HG03175 (cell line): ENCODE measurements around the gene CHD1L.
"Not testable (repeated sequence)": the region's sequence is repeated elsewhere in the genome, so short reads cannot be mapped to it uniquely, and the experiment has no call there.

ENCODE experiments used
- ATAC-seq: cut with Tn5 transposase; IDR thresholded peaks from one replicate; pipeline ENCODE4 v1.9.1; 2021; ENCODE audit warnings: mild to moderate bottlenecking, moderate library complexity; ENCODE audit not compliant: unreplicated experiment

CHD1L gene

GRCh38 chr1:147242449-147243227 is at the start of gene CHD1L:
TSS of gene CHD1L (plus strand) at chr1:147242684. CDS start at chr1:147242704, 20 bp downstream.
- peak; percentile 85 for ATAC-seq

DNA sequence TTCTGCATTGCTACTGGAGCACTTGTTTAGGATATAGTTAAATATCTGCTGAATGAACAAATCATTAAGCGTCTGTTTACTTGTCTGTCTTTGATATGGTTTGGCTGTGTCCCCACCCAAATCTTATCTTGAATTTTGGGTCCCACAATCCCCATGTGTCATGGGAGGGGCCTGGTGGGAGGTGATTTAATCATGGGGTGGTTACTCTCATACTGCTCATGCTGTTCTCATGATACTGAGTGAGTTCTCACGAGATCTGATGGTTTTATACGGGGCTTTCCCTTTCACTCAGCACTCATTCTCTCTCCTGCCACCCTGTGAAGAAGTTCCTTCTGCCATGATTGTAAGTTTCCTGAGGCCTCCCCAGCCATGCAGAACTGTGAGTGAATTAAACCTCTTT is 45.2 kb upstream of the CHD1L start:
- not testable (repeated sequence) for ATAC-seq

- no peak for ATAC-seq
Measured at GRCh38 chr1:147201276-147201675, 41.2 kb upstream of the CHD1L start.

DNA sequence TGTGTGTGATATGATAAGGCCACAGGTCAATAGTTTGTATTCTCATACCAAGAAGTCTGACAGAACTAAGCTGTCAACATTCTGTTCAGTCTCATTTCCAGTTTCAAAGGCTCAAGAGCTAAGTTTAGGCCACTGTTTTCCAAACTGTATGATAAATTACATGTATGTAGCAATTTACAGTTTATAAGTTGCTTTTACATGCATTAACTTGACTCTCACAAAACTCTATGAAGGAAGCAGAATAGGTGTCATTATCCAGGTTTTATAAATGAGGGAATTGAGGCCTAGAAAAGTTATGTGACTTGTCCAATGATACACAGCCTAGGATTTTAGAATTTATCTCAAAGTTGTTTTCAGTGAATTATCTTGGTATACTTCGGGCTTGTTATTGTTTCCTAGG is 40.7 kb upstream of the CHD1L start:
- no peak for ATAC-seq

DNA sequence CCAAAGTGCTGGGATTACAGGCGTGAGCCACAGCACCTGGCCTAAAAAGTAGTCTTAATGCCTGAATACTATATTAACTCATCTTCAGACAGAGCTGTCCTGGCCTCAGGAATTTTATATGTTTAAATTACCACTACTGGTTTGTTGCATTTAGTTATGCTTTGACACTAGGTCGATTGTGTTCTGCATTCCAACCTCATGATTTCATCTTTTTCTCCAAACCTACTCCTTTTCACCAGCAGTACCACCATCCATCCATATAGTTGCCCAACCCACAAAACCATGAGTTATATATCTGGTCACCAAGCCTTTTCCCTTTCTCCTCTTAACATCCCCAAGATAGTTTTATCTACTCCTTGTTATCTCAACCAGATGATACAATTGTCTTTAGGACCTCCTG is 39.9 kb upstream of the CHD1L start:
- ATAC-seq, result no peak

GRCh38 chr1:147204080-147204479 is 38.4 kb upstream of the CHD1L start:
- no peak for ATAC-seq

GRCh38 chr1:147207192-147207591 is 35.3 kb upstream of the CHD1L start:
- ATAC-seq, result no peak

DNA sequence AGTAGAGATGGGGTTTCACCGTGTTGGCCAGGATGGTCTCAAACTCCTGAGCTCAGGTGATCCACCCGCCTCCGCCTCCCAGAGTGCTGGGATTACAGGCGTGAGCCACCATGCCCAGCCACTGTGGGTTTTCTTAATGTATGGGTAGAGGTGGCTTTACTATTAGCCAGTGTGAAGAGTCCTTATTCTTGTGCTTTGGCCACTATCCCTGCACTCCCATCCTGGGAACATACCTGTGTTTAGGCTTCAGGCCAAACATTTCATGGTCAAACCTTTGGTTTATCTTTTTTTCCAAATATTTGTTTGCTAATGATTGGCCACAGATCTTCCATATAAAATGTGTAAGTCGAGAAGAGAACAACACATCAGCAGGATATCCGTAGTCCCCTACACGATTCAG is 33.9 kb upstream of the CHD1L start:
- no peak for ATAC-seq

GRCh38 chr1:147209825-147210821 is 32.4 kb upstream of the CHD1L start:
- no peak for ATAC-seq

DNA sequence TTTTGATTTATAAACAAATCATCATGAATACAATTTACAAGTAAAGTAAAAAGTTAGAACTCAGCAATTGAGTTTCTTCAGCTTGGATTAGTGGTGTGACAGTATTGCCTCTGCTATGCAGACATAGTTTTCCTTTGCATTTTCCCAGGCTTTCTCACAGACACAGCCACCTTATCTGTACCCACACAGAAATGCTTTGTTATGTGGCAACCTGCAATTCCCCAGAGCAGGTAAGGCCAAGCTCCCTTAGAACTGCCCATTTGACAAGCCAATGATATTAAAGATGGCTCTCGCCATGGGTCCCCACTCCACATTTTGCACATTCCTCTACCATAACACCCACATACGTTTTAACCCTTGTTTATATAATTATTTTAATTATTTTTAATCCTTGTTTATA is 31.5 kb upstream of the CHD1L start:
- no peak for ATAC-seq

DNA sequence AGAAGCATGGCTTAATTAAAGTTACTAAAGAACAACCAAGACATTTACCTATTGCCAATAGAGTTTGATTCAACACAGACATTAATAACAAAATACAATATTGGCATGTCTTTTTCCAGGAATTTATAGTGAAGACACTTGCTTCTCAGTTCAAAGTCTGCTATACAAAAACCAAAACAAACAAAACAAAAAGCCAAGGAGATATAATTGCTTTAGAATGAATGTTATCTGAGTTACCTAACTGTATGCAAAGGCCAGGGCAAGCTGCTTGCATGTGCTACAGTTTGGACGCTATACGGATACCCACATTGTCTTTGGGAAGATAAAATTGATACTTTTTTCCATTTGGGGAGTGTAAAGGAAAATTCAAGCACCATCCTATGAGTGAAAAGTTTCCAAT is 30.9 kb upstream of the CHD1L start:
- no peak for ATAC-seq

DNA sequence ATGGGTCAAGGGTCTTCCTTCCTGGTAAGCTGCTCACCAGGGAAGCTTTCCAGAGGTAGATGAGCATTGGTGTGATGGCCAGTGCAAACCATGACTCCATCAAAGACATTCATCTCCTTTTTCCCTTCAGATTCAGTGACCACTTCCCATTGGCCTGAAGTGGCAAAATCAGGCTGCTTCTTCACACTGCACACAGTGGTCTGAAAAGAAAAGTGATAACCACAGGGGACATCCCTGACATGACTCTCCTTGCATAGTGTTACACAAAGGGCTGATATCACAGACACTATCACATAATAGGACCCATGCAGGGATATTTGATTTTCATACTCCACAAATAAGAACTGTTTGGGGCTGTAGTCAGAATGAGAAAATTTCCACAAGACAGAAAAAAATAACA is 29.2 kb upstream of the CHD1L start:
- ATAC-seq, result no peak

DNA sequence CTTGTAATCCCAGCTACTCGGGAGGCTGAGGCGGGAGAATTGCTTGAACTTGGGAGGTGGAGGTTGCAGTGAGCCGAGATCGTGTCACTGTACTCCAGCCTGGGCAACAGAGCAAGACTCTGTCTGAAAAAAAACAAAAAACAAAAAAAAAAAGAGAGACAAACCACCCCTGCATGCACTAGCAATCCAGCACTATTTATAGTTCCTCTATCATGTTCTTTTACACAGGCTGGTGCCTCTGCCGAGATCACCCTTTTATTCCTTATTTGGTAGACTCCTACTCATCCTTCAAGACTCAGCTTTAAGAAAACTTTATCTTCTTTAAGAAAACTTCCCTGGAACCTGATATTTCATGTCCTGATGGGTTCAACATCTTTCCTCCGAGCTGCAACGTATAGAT is 28.2 kb upstream of the CHD1L start:
- ATAC-seq, result no peak

DNA sequence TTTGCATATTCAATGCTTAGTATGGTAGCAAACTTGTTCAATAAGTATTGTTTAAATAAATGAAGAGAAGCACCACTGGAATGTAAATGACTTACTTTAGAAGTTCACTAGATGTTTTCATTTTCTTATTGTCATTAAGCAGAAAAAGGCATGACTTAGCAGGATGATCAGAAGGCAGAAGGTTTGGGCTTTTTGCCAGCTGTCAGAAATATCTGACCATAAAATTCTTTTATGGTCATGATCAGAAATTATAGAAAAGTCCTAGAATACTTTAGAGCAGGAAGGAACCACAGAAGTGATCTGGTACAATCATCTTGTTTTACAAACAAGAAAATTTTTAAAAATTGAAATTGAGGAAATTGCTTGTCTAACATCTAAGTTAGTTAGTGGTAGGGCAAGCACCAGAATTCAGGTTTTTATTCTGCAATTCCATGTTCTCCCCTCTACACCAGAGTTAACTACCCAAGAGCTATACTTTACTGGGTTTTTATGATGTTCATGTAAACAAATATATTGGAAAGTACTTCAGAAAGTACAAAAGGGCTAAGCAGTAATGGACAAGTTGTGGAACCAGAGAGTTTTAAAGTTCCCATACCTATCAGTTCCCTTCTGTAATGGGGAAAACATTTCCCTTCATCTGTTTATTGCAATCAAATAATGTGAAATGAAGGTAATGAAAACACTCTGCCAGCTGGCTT is 27.5 kb upstream of the CHD1L start:
- no peak for ATAC-seq

GRCh38 chr1:147215540-147215916 is 27.0 kb upstream of the CHD1L start:
- no peak for ATAC-seq

- no peak for ATAC-seq
Measured at GRCh38 chr1:147216124-147216523, 26.4 kb upstream of the CHD1L start.

DNA sequence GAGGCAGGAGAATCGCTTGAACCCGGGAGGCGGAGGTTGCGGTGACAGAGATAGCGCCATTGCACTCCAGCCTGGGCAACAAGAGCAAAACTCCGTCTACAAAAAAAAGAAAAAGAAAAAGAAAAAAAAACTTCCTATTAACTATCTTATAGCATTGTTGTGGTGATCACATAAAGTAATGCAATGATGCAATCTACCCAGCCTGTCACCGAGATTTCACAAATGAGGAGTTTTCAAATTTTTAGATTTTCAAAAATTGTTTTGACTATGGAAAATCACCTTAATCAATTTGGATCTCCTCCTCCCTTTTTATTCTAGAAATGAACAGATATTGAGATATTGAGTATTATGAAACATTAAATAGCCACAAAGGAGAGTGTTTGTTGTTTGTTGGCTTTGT is 25.3 kb upstream of the CHD1L start:
- ATAC-seq, result no peak

DNA sequence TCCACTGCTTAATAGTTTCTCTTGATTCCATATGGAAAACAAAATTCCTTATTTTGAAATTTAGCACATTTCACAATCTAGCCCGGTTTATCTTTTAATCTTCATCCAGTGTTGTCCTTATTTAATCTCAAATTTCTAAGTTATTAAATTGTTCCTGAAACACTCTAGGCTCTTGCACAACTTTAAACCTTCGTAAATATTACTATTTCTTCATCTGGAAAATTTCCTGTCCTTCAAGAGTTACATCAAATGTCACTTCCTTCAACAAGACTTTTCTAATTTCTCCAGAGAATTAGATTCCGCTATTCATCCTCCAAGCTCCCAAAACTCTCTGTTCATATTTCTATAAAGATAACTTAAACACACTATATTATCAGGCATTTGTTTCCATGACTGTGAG is 23.9 kb upstream of the CHD1L start:
- ATAC-seq, result no peak

DNA sequence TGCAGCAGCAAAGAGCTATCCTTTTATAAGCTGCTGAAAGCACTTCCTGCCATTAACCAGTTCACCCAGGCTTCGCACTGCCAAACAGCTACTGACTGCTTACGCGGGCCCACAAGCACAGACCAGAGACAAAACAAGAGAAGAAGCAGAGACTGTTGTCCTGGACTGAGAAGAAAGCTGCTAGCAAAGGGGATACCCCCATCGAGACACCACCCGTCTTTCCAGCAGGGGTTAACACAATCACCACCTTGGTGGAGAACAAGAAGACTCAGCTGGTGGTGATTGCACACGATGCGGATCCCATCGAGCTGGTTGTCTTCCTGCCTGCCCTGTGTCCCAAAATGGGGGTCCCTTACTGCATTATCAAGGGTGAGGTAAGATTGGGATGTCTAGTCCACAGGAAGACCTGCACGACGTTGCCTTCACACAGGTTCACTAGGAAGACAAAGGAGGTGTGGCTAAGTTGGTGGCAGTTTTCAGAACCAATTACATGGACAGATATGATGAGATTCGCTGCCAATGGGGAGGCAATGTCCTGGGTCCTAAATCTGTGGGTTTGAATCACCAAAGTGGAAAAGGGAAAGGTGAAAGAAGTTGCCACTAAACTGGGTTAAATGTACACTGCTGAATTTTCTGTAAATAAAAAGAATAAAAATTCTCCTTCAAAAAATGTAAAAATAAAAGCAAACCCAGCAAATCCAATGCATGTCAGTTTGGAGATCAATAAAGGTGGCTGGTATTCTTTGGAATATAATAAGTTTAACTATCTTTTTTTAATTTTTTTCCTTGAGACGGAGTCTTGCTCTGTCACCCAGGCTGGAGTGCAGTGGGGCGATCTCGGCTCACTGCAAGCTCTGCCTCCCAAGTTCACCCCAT is 18.5 kb upstream of the CHD1L start:
- ATAC-seq, result no peak

- ATAC-seq, result peak; percentile 87
Measured at GRCh38 chr1:147225193-147225730, 17.2 kb upstream of the CHD1L start, which contains the start of gene FMO5. TSS of gene FMO5 (minus strand) at chr1:147225339. CDS start at chr1:147225029, 310 bp downstream.
